ENCODE results near the gene PARD6G.

Gene PARD6G

DNA sequence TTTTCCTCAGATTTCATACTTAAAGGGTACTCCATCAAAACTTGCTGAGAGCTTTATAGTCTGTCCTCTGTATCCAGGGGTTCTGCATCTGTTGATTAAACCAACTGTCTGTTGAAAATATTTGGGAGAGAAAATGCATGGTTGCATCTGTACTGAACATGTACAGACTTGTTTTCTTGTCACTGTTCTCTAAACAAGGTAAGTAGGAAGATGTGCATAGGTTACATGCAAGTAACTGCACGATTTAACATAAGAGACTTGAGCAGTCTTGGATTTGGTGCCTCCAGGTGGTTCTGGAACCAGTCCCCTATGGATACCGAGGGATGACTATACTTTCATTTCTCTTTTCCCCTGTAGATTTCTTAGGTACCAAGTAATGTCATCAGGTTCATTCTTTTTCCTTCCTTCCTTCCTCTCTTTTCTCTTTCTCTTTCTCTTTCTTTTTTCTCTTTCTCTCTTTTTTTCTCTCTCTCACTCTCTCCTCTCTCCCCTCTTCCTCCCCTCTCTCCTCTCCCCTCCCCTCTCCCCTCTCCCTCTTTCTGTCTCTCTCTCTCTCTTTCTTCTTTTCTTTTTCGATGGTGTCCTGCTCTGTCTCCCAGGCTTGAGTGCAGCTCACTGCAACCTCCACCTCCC is 115.0 kb downstream of the PARD6G start:
- Histone ChIP-seq H2AFZ (ENCODE audit: low read depth, low read length) (no peak overlapping the region), H3K4me1 (ENCODE audit: control insufficient read depth, insufficient read depth, low read depth, low read length) (peaks cover 2% of the 10 kb centered on the region), H3K14ac (ENCODE audit: low read length in 2 of 2) (no peak overlapping the region), H4K91ac (ENCODE audit: low read length) (no peak overlapping the region), H2AK5ac (ENCODE audit: low read length, severe bottlenecking) (no peak overlapping the region), H3K79me1 (replicated peaks; ENCODE audit: low read length, poor library complexity, severe bottlenecking) (peaks cover 30% of the 10 kb centered on the region), H2BK12ac (ENCODE audit: low read length in 2 of 2) (no peak overlapping the region), H3K4me3 (ENCODE audit: insufficient read depth in 1 of 2, low read depth in 1 of 2, low read length in 2 of 2) (no peak overlapping the region), H3K23ac (ENCODE audit: low read length in 2 of 2) (no peak overlapping the region), H3K4ac (ENCODE audit: low read depth in 1 of 2, low read length in 2 of 2) (no peak overlapping the region), H3K27me3 (ENCODE audit: control insufficient read depth in 1 of 2, insufficient read depth in 1 of 2, low read length in 2 of 2) (no peaks in the 10 kb centered on the region), H3K36me3 (ENCODE audit: control insufficient read depth in 1 of 2, insufficient read depth in 2 of 2, low read depth in 1 of 2, low read length in 2 of 2) (peaks cover 21 to 50% of the 10 kb centered on the region in 2 experiments), H3K18ac (ENCODE audit: low read depth in 1 of 2, low read length in 2 of 2) (no peak overlapping the region), H3K27ac (ENCODE audit: low read length, poor library complexity, severe bottlenecking) (no peak overlapping the region), H3K4me2 (ENCODE audit: low read length, poor library complexity, severe bottlenecking) (no peak overlapping the region), H3K9ac (ENCODE audit: low read length) (no peak overlapping the region), H3K9me3 (ENCODE audit: control insufficient read depth, low read length) (no peaks in the 10 kb centered on the region), H4K8ac (ENCODE audit: low read length) (no peak overlapping the region), H2BK120ac (ENCODE audit: low read depth, low read length) (no peak overlapping the region), H2BK5ac (ENCODE audit: low read depth, low read length, poor library complexity, severe bottlenecking) (no peak overlapping the region), H2BK15ac (ENCODE audit: low read depth, poor library complexity, severe bottlenecking) (no peak overlapping the region)
- WGBS = 97% methylated on average over 3 of the region's 3 CpGs
- DNase-seq = no peak

DNA sequence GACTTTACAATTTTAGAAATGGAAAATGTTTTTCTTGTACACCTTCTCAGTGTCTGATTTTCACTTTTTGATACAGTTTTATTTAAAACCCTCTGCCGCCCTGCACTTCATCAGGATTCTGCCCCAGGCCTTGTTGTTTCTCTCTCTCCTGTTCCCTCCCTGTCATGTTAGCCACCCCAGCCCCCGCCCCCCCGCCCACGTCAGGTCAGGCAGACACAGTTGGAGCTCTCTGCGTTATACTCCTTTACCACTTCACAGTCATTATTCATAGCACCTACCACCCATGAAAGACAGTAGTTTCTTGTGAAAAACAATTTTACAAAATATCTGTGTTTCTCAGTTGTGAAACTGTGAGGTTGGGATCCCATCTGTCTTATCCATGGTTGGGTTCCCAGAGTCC is 116.8 kb downstream of the PARD6G start:
- H3K14ac ChIP-seq (ENCODE audit: low read length in 2 of 2) = no peak overlapping the region
- H3K9ac ChIP-seq (ENCODE audit: low read length) = no peak overlapping the region
- no peak overlapping the region for H3K27ac ChIP-seq (ENCODE audit: low read length, poor library complexity, severe bottlenecking)
- no peak overlapping the region for H2AK5ac ChIP-seq (ENCODE audit: low read length, severe bottlenecking)
- H3K79me1 ChIP-seq (replicated peaks; ENCODE audit: low read length, poor library complexity, severe bottlenecking) = peaks cover 21% of the 10 kb centered on the region
- H3K9me3 ChIP-seq (ENCODE audit: control insufficient read depth, low read length) = no peaks in the 10 kb centered on the region
- H3K18ac ChIP-seq (ENCODE audit: low read depth in 1 of 2, low read length in 2 of 2) = no peak overlapping the region
- no peak overlapping the region for H3K4me2 ChIP-seq (ENCODE audit: low read length, poor library complexity, severe bottlenecking)
- peaks cover 2% of the 10 kb centered on the region for H3K4me1 ChIP-seq (ENCODE audit: control insufficient read depth, insufficient read depth, low read depth, low read length)
- no peak overlapping the region for H2BK5ac ChIP-seq (ENCODE audit: low read depth, low read length, poor library complexity, severe bottlenecking)
- no peak for DNase-seq
- no peak overlapping the region for H3K23ac ChIP-seq (ENCODE audit: low read length in 2 of 2)
- WGBS = 96% methylated on average over 1 of the region's 5 CpGs
- no peak overlapping the region for H2BK120ac ChIP-seq (ENCODE audit: low read depth, low read length)
- H2BK12ac ChIP-seq (ENCODE audit: low read length in 2 of 2) = no peak overlapping the region
- no peak overlapping the region for H3K4me3 ChIP-seq (ENCODE audit: insufficient read depth in 1 of 2, low read depth in 1 of 2, low read length in 2 of 2)
- H2AFZ ChIP-seq (ENCODE audit: low read depth, low read length) = no peak overlapping the region
- H4K91ac ChIP-seq (ENCODE audit: low read length) = no peak overlapping the region
- peaks cover 7 to 32% of the 10 kb centered on the region in 2 experiments for H3K36me3 ChIP-seq (ENCODE audit: control insufficient read depth in 1 of 2, insufficient read depth in 2 of 2, low read depth in 1 of 2, low read length in 2 of 2)
- no peaks in the 10 kb centered on the region for H3K27me3 ChIP-seq (ENCODE audit: control insufficient read depth in 1 of 2, insufficient read depth in 1 of 2, low read length in 2 of 2)
- no peak overlapping the region for H4K8ac ChIP-seq (ENCODE audit: low read length)
- no peak overlapping the region for H2BK15ac ChIP-seq (ENCODE audit: low read depth, poor library complexity, severe bottlenecking)
- H3K4ac ChIP-seq (ENCODE audit: low read depth in 1 of 2, low read length in 2 of 2) = no peak overlapping the region

- no peak overlapping the region for H4K91ac ChIP-seq (ENCODE audit: low read length)
- H3K27ac ChIP-seq (ENCODE audit: low read length, poor library complexity, severe bottlenecking) = no peak overlapping the region
- peaks cover 21% of the 10 kb centered on the region for H3K79me1 ChIP-seq (replicated peaks; ENCODE audit: low read length, poor library complexity, severe bottlenecking)
- H3K23ac ChIP-seq (ENCODE audit: low read length in 2 of 2) = no peak overlapping the region
- no peak overlapping the region for H2BK15ac ChIP-seq (ENCODE audit: low read depth, poor library complexity, severe bottlenecking)
- H3K9me3 ChIP-seq (ENCODE audit: control insufficient read depth, low read length) = no peaks in the 10 kb centered on the region
- H3K9ac ChIP-seq (ENCODE audit: low read length) = no peak overlapping the region
- WGBS = 88% methylated on average over 7 of the region's 7 CpGs
- no peak overlapping the region for H2BK12ac ChIP-seq (ENCODE audit: low read length in 2 of 2)
- no peak for DNase-seq
- H3K27me3 ChIP-seq (ENCODE audit: control insufficient read depth in 1 of 2, insufficient read depth in 1 of 2, low read length in 2 of 2) = no peaks in the 10 kb centered on the region
- H4K8ac ChIP-seq (ENCODE audit: low read length) = no peak overlapping the region
- H3K4ac ChIP-seq (ENCODE audit: low read depth in 1 of 2, low read length in 2 of 2) = no peak overlapping the region
- H2AFZ ChIP-seq (ENCODE audit: low read depth, low read length) = no peak overlapping the region
- H2BK5ac ChIP-seq (ENCODE audit: low read depth, low read length, poor library complexity, severe bottlenecking) = no peak overlapping the region
- peaks cover 2% of the 10 kb centered on the region for H3K4me1 ChIP-seq (ENCODE audit: control insufficient read depth, insufficient read depth, low read depth, low read length)
- peaks cover 7 to 25% of the 10 kb centered on the region in 2 experiments for H3K36me3 ChIP-seq (ENCODE audit: control insufficient read depth in 1 of 2, insufficient read depth in 2 of 2, low read depth in 1 of 2, low read length in 2 of 2)
- H3K4me3 ChIP-seq (ENCODE audit: insufficient read depth in 1 of 2, low read depth in 1 of 2, low read length in 2 of 2) = no peak overlapping the region
- no peak overlapping the region for H3K14ac ChIP-seq (ENCODE audit: low read length in 2 of 2)
- H2BK120ac ChIP-seq (ENCODE audit: low read depth, low read length) = no peak overlapping the region
- no peak overlapping the region for H3K4me2 ChIP-seq (ENCODE audit: low read length, poor library complexity, severe bottlenecking)
- H2AK5ac ChIP-seq (ENCODE audit: low read length, severe bottlenecking) = no peak overlapping the region
- no peak overlapping the region for H3K18ac ChIP-seq (ENCODE audit: low read depth in 1 of 2, low read length in 2 of 2)
Observed at GRCh38 chr18:80129672-80130367, 117.5 kb downstream of the PARD6G start.

- Histone ChIP-seq H3K27ac (ENCODE audit: low read length, poor library complexity, severe bottlenecking) (no peak overlapping the region), H3K9ac (ENCODE audit: low read length) (no peak overlapping the region), H3K4ac (ENCODE audit: low read depth in 1 of 2, low read length in 2 of 2) (no peak overlapping the region), H2BK120ac (ENCODE audit: low read depth, low read length) (no peak overlapping the region), H3K18ac (ENCODE audit: low read depth in 1 of 2, low read length in 2 of 2) (no peak overlapping the region), H3K79me1 (replicated peaks; ENCODE audit: low read length, poor library complexity, severe bottlenecking) (peaks cover 10% of the 10 kb centered on the region), H3K14ac (ENCODE audit: low read length in 2 of 2) (no peak overlapping the region), H2AFZ (ENCODE audit: low read depth, low read length) (no peak overlapping the region), H2BK5ac (ENCODE audit: low read depth, low read length, poor library complexity, severe bottlenecking) (no peak overlapping the region), H2AK5ac (ENCODE audit: low read length, severe bottlenecking) (no peak overlapping the region), H3K23ac (ENCODE audit: low read length in 2 of 2) (no peak overlapping the region), H2BK15ac (ENCODE audit: low read depth, poor library complexity, severe bottlenecking) (no peak overlapping the region), H3K36me3 (ENCODE audit: control insufficient read depth in 1 of 2, insufficient read depth in 2 of 2, low read depth in 1 of 2, low read length in 2 of 2) (peaks cover 0 to 7% of the 10 kb centered on the region in 2 experiments), H4K91ac (ENCODE audit: low read length) (no peak overlapping the region), H3K9me3 (ENCODE audit: control insufficient read depth, low read length) (no peaks in the 10 kb centered on the region), H2BK12ac (ENCODE audit: low read length in 2 of 2) (no peak overlapping the region), H3K4me3 (ENCODE audit: insufficient read depth in 1 of 2, low read depth in 1 of 2, low read length in 2 of 2) (no peak overlapping the region), H3K27me3 (ENCODE audit: control insufficient read depth in 1 of 2, insufficient read depth in 1 of 2, low read length in 2 of 2) (no peaks in the 10 kb centered on the region), H3K4me1 (ENCODE audit: control insufficient read depth, insufficient read depth, low read depth, low read length) (peaks cover 2% of the 10 kb centered on the region), H3K4me2 (ENCODE audit: low read length, poor library complexity, severe bottlenecking) (no peak overlapping the region), H4K8ac (ENCODE audit: low read length) (no peak overlapping the region)
- no peak for DNase-seq
- WGBS = 86% methylated on average over 1 of the region's 1 CpG
Observed at GRCh38 chr18:80127635-80128034, 119.7 kb downstream of the PARD6G start.
